ENCODE data around the gene PALLD. TPM values are rescaled to one million over a fixed set of nuclear protein-coding genes. Genes with fewer than 3 reads are reported as not detected.

The PALLD gene
- total RNA-seq, 1 experiment from 2014 or later = 26.7 TPM

DNA sequence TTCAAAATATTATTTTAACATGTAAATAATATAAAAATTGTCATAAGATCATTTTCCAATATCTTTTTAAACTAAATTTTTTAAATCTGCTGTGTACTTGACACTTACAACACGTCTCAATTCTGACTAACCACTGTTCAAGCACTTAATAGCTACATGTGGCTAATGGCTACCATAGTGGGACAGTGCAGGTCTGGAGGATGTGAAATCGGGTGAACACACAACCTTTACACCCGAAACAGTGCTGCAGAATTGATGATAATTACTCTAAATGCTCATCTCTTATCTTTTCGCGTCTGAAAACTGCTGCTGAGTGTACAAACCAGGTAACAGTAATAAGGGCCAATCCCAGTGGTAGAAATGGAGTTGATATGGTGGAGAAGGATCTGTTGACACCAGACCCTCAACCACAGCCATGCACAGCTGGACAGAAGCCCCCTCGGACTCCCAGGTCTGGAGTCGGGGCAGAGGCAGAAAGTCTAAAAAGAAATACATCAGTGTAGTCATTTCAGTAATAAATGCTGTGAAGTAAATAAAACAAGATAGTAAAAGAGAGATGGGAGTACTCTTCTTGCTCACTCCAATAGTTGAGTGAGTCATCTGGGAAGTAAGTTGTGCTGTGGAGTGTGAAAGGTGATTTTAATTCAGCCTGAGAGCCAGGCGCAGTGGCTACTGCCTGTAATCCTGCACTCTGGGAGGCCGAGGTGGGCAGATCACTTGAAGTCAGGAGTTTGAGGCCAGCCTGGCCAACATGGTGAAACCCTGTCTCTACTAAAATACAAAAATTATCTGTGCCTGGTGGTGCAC lies 363.2 kb downstream of the PALLD start:
- Histone ChIP-seq H3K36me3 (ENCODE audit: low read depth, low read length) (no peaks in the 10 kb centered on the region; the same call in 1 of the 2 replicates), H3K9me3 (ENCODE audit: low read length) (no peaks in the 10 kb centered on the region), H3K4me3 (ENCODE audit: low read length) (no peak overlapping the region), H3F3A (ENCODE audit: low read length, unreplicated experiment) (no peaks in the 10 kb centered on the region), H4K20me1 (ENCODE audit: low read length) (no peaks in the 10 kb centered on the region), H3K4me2 (ENCODE audit: low read length) (no peak overlapping the region), H3K27ac (ENCODE audit: low read length) (no peak overlapping the region), H3K9me2 (replicated peaks; ENCODE audit: low read length) (no peaks in the 10 kb centered on the region), H3K79me2 (ENCODE audit: low read length) (peaks cover 25% of the 10 kb centered on the region), H3K27me3 (ENCODE audit: low read length) (no peaks in the 10 kb centered on the region), H2AFZ (ENCODE audit: low read length) (no peak overlapping the region), H3K9ac (ENCODE audit: low read length) (no peak overlapping the region), H3K4me1 (ENCODE audit: insufficient read depth, low read length) (no peaks in the 10 kb centered on the region; the same call in 1 of the 2 replicates)
- intact Hi-C loops (cut with micrococcal nuclease) = no loop called here
- no peak for DNase-seq
- ATAC-seq = peak; percentile 57
- BruUV-seq (replicated peaks) = no TSS peak
- POLR2A ChIA-PET (ENCODE audit: unreplicated experiment) = no interaction called here
- TF ChIP-seq, protein P1, sequence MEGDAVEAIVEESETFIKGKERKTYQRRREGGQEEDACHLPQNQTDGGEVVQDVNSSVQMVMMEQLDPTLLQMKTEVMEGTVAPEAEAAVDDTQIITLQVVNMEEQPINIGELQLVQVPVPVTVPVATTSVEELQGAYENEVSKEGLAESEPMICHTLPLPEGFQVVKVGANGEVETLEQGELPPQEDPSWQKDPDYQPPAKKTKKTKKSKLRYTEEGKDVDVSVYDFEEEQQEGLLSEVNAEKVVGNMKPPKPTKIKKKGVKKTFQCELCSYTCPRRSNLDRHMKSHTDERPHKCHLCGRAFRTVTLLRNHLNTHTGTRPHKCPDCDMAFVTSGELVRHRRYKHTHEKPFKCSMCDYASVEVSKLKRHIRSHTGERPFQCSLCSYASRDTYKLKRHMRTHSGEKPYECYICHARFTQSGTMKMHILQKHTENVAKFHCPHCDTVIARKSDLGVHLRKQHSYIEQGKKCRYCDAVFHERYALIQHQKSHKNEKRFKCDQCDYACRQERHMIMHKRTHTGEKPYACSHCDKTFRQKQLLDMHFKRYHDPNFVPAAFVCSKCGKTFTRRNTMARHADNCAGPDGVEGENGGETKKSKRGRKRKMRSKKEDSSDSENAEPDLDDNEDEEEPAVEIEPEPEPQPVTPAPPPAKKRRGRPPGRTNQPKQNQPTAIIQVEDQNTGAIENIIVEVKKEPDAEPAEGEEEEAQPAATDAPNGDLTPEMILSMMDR (conservative IDR thresholded peaks at IDR 0.05; ENCODE audit: low read depth, low read length) = no peak
- TF ChIP-seq EZH2phosphoT487 (IDR thresholded peaks at IDR 0.05; ENCODE audit: borderline replicate concordance, low read length) (no peak), EZH2 (IDR thresholded peaks at IDR 0.05; ENCODE audit: low read length, unreplicated experiment) (no peak)
- CTCF ChIA-PET = no interaction called here

DNA sequence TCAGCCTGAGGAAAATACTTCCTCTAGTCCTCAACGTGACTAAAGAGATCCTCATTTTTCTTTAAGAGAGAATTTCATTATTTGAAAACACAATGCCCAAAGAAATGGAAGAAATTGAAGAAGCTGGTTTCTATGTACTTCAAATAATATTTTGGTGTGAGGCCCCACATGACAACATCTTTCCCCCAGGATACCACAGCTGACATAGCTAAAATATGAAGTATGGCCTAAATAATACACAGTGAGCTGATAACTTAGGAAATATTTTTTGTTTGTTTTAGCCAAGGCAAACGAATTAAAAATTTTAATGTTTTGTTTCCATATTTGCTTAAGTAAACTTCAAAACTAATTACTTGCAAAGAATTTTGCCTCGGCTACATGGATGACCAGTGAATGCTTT lies 364.0 kb downstream of the PALLD start:
- ATAC-seq (no peak), DNase-seq (no peak)
- Histone ChIP-seq H3K4me1 (ENCODE audit: insufficient read depth, low read length) (no peaks in the 10 kb centered on the region; the same call in 1 of the 2 replicates), H3K79me2 (ENCODE audit: low read length) (peaks cover 23% of the 10 kb centered on the region), H3K4me3 (ENCODE audit: low read length) (no peak overlapping the region), H3K9me2 (replicated peaks; ENCODE audit: low read length) (no peaks in the 10 kb centered on the region), H3K4me2 (ENCODE audit: low read length) (no peak overlapping the region), H3K9me3 (ENCODE audit: low read length) (no peaks in the 10 kb centered on the region), H3F3A (ENCODE audit: low read length, unreplicated experiment) (no peaks in the 10 kb centered on the region), H3K27me3 (ENCODE audit: low read length) (no peaks in the 10 kb centered on the region), H3K36me3 (ENCODE audit: low read depth, low read length) (no peaks in the 10 kb centered on the region; the same call in 1 of the 2 replicates), H3K9ac (ENCODE audit: low read length) (no peak overlapping the region), H4K20me1 (ENCODE audit: low read length) (no peaks in the 10 kb centered on the region), H3K27ac (ENCODE audit: low read length) (no peak overlapping the region), H2AFZ (ENCODE audit: low read length) (no peak overlapping the region)
- CTCF ChIA-PET = no interaction called here
- TF ChIP-seq EZH2phosphoT487 (IDR thresholded peaks at IDR 0.05; ENCODE audit: borderline replicate concordance, low read length) (no peak), EZH2 (IDR thresholded peaks at IDR 0.05; ENCODE audit: low read length, unreplicated experiment) (no peak)
- TF ChIP-seq, protein P1 (conservative IDR thresholded peaks at IDR 0.05; ENCODE audit: low read depth, low read length) = no peak
- BruUV-seq (replicated peaks) = no TSS peak
- POLR2A ChIA-PET (ENCODE audit: unreplicated experiment) = no interaction called here
- intact Hi-C loops (cut with micrococcal nuclease) = no loop called here
